Gastroesophageal sphincter (tissue), 4 donors: ENCODE results near the gene GYPA. TPM values are rescaled to one million over a fixed set of nuclear protein-coding genes. Genes with fewer than 3 reads are reported as not detected.
"Not testable (repeated sequence)": the region's sequence is repeated elsewhere in the genome, so short reads cannot be mapped to it uniquely, and the experiment has no call there.

Experiments
- ATAC-seq: fragments of 150-250 bp; one replicate; pipeline ENCODE4 v1.9.1; 2016; ENCODE audit warnings: mild to moderate bottlenecking, moderate library complexity
- H3K27ac ChIP-seq, 4 donors: fragments of 200-600 bp; sonication (generic) in 3 of 4; 1 replicate in 3 of 4; 2 replicates in 1 of 4; pipeline ENCODE4 v1.5.1; 2016 to 2019
- H3K27me3 ChIP-seq: fragments of 200-600 bp; sonication (generic); one replicate; pipeline ENCODE4 v1.5.1; 2019
- H3K36me3 ChIP-seq, 2 donors: fragments of 200-600 bp; sonication (generic); one replicate each; pipeline ENCODE4 v1.5.1; 2019; ENCODE audit warnings: control low read depth in 1 of 2
- H3K4me1 ChIP-seq, 3 donors: fragments of 200-600 bp; sonication (generic); 1 replicate in 2 of 3; 2 replicates in 1 of 3; pipeline ENCODE4 v1.5.1; 2016 to 2019; ENCODE audit warnings: control low read depth in 2 of 3
- H3K4me3 ChIP-seq, 2 donors: fragments of 200-600 bp; sonication (generic); one replicate each; pipeline ENCODE4 v1.5.1; 2019; ENCODE audit warnings: mild to moderate bottlenecking in 1 of 2, moderate library complexity in 1 of 2
- H3K9me3 ChIP-seq, 3 donors: fragments of 200-600 bp; sonication (generic); one replicate each; pipeline ENCODE4 v1.5.1; 2017 to 2019; ENCODE audit warnings: control low read depth in 2 of 3
- WGBS, 2 donors: methylation state at CpG; one replicate each; pipeline ENCODE4 v1.1.5; 2018; ENCODE audit warnings: low coverage in 1 of 2; 5-methylcytosine and 5-hydroxymethylcytosine counted together
- total RNA-seq, 4 donors: library from RNA; depleted of rRNA; stranded (reverse); fragments of >200 nt; gene quantifications; one replicate each; pipeline ENCODE4 v1.1.0, GENCODE V29; 2016

Gene GYPA
- total RNA-seq, 4 donors from 2014 or later: not detected

DNA sequence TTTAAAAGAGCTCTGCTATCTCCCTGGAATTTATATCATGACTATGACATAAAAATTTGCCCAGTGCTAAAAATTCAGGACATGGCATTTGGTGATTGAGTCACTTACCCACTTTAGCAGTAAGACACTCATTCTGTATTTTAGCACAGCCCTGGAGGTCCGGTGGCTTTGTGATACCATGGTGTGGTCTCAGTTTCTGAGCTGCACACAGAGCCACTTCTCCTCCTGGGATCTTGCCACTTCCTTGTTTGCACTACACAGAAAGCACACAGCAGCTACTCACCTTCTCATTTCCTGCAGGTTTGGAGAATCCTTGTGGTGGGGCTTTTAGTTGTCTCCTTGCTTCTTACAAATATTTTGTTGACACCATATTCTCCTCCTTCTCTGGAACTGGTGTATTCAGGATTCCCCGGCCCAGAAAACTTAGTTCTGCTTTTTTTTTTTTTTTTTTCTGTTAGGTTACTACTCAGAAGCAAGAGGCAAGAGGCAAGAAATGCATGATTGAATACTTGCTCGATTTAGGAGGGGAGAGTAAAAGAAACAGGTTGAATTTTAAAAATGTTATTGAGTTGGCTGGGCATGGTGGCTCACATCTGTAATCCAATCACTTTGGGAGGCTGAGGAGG is 80.2 kb downstream of the GYPA start:
- H3K4me3 ChIP-seq, H3K27ac ChIP-seq, H3K4me1 ChIP-seq, H3K36me3 ChIP-seq, ATAC-seq, H3K27me3 ChIP-seq: not testable (repeated sequence)
- WGBS, 2 donors: 61 to 63% methylated on average over 2 of the region's 3 CpGs
- H3K9me3 ChIP-seq: peaks cover 0 to 22% (median 0%) of the 10 kb centered on the region in 3 donors

Other genes starting within 250 kb of the GYPA start
- gene GYPE, start 235.2 kb downstream of the GYPA start, total RNA-seq: 1 to 10 TPM in 1 of 4 donors, under 1 TPM in 2, not detected in 1; 0.35 to 1.2 (median 0.47) TPM
- not detected for gene GYPB, start 121.3 kb downstream of the GYPA start, total RNA-seq